Measurements from ENCODE around the gene NOSTRIN.

The NOSTRIN gene

DNA sequence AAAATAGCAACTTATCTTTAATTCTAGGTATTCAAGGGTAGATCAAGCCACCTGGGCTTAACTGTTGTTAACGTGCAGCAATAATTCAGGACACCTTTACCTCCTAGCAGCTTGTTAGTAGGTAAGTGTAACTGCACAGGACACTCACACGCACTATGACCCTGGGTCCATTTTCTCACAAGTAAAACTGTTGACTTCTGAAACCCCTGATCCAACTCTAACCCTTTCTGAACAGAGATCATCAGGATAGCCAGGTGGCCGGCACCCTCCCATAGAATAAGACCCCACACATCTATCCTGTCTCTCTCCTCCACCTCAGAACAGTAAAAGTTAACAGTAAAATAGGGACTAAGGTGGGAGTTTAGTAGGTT is 87.2 kb downstream of the NOSTRIN start:
- no peak for DNase-seq

GRCh38 chr2:168890006-168890782 is 87.8 kb downstream of the NOSTRIN start, which contains the start of gene SPC25:
Gene SPC25, minus strand, starts transcription at chr2:168890430. Its CDS starts 911 bp downstream, at chr2:168889519.
- peak; percentile 96 for DNase-seq

GRCh38 chr2:168892327-168892726 is 89.9 kb downstream of the NOSTRIN start:
- no peak for DNase-seq

- DNase-seq = peak; percentile 34
Measured at GRCh38 chr2:168894101-168894500, 91.7 kb downstream of the NOSTRIN start.

- no peak for DNase-seq
Measured at GRCh38 chr2:168894720-168895119, 92.3 kb downstream of the NOSTRIN start.

- DNase-seq = no peak
Measured at GRCh38 chr2:168895771-168896170, 93.3 kb downstream of the NOSTRIN start.

- DNase-seq = peak; percentile 43
Measured at GRCh38 chr2:168896783-168897182, 94.3 kb downstream of the NOSTRIN start.

DNA sequence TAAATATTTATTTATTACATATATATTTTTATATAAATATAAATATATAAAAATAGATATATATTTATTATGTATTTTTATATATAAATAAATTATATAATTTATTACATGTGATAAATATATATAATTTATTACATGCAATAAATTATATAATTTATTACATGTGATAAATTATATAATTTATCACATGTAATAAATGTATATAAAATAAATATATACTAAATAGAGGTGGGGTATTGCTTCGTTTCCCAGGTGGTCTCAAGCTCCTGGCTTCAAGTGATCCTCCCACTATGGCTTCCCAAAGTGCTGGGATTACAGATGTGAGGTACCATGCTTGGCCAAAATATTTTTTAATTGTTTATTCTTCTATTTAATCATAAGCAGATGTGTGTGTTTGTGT is 95.0 kb downstream of the NOSTRIN start:
- DNase-seq = no peak

- DNase-seq = no peak
Measured at GRCh38 chr2:168901003-168901402, 98.6 kb downstream of the NOSTRIN start, which contains the start of gene G6PC2. Gene G6PC2, plus strand, starts transcription at chr2:168901291. Its CDS starts 41 bp downstream, at chr2:168901332.

- no peak for DNase-seq
Measured at GRCh38 chr2:168903888-168904287, 101.5 kb downstream of the NOSTRIN start.

DNA sequence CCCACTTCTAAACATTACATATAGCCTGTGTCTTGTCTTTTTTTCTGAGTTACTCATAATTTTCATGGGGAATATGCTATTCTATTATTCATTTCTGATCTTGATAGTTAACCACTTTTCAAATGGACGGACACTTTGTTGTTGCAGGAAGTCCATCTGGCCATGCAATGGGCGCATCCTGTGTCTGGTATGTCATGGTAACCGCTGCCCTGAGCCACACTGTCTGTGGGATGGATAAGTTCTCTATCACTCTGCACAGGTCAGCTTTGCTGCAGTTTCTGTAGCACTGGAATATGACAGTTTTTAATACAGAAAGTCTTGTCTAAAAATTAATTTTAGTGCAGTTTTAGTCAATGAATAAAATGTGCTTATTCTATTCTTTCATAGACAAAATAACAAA is 101.9 kb downstream of the NOSTRIN start:
- no peak for DNase-seq

GRCh38 chr2:168907940-168908662 is 105.7 kb downstream of the NOSTRIN start:
- no peak for DNase-seq

- DNase-seq = no peak
Measured at GRCh38 chr2:168910330-168910729, 107.9 kb downstream of the NOSTRIN start.

DNA sequence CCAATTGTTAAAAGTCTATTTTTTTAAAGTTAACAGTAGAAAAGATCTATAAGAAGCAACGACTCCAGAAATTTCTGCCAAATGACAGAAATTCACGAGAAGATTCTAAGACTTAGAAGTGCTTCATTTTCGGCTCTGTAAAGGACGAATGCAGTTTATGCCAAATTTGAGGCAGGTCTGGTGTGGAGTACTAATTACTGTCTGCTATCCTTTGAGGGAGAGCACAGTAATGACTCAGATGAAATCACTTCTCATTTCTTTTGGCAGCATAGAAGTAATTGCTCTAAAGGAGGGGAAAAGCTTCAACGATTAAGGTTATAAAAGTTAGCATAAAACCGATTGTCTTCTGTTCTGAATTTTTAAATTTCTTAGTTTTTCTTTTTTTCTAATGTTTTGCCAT is 110.0 kb downstream of the NOSTRIN start:
- DNase-seq = peak; percentile 25

- DNase-seq = no peak
Measured at GRCh38 chr2:168912901-168913369, 110.5 kb downstream of the NOSTRIN start.

GRCh38 chr2:168913495-168913894 is 111.1 kb downstream of the NOSTRIN start:
- no peak for DNase-seq

Data from OCI-M1 (cell line).